Activated T-cell treated with anti-CD3 and anti-CD28 coated beads, Interleukin-2, amount 50 U/mL, for 48 hours (primary cell): Measurements from ENCODE around the gene FERMT2.

ENCODE experiments used
- DNase-seq, 2 experiments: peaks; one replicate each; pipeline ENCODE4 v3.0.0-alpha.2; 2020

The FERMT2 gene

DNA sequence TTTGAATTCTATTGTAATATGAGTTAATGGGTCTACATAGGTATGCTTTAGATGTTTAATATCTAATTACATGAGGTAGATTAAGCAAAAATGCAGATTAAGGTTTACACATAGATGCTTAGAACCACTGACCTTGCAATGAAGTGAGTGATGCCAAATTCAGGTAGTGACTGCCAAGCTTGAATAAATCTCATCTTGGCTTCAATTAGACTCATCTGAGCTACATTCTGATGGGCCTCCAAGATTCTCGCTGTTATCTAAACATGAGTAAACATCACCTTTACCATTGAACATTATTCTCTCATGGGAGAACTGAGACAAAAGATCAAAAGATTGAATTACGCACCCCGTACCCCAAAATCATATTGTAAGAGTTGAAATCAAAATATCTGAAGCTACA lies 90.6 kb downstream of the FERMT2 start:
- no peak for DNase-seq

DNA sequence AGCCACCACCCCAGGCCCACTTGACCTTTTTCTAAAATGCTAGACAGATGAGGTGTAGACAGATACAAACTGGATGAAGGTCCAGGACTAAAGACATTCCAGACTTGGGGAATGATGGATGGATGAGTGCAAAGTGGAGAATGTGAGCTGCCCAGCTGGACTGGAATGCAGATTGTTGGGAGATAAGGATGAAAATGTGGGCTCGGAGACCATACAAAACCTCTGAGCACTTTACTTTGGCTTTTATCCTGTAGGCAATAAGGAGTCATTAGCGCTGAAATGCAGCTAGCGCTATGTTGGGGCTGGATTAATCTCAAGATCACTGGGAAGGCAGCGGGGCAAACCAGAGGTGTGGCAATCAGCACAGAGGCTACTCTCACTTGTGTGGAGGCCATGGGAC lies 94.7 kb downstream of the FERMT2 start:
- DNase-seq, result no peak

- no peak for DNase-seq
Measured at GRCh38 chr14:52853522-52853854, 97.4 kb downstream of the FERMT2 start.

GRCh38 chr14:52852810-52853521 lies 97.9 kb downstream of the FERMT2 start:
- DNase-seq, result no peak

DNA sequence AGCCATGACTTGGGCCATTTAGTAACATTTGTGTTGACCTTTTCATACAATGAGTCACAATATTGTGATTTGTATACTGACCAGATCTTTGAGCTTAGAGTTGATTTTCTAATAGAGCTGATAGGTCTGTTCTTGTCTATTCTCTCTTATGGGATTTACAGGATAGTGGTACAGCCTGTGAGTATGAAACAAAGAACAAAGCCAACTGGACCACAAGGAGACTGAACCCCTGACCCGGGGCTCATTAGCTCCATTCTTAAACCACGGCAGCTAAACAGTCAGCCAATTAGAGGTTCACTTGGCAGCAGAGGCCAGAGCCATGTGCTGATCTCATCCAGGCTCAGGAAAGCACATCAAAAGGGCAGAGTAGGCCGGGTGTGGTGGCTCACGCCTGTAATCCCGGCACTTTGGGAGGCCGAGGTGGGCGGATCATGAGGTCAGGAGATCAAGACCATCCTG lies 100.4 kb downstream of the FERMT2 start:
- no peak for DNase-seq

- no peak for DNase-seq
Measured at GRCh38 chr14:52848626-52849025, 102.2 kb downstream of the FERMT2 start.

DNA sequence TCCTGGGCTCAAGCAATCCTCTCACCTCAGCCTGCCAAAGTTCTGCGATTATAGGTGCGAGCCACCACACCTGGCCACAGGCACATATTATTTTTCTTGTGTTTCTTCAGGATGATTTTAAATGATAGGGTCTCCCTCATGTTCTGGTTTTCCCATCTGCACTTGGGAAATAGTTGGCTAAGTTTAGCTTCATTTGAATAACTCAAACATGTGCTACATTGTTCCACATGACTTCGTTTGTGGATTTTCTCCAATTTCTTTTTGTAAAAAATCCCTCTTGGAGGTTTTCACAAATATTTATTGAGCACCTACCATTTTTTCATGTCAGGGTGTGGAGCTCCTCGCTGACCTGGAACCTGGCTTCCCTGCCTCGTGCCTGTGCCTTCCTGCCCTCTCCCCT lies 104.3 kb downstream of the FERMT2 start:
- DNase-seq, result no peak

- no peak for DNase-seq
Measured at GRCh38 chr14:52845081-52845480, 105.8 kb downstream of the FERMT2 start.

DNA sequence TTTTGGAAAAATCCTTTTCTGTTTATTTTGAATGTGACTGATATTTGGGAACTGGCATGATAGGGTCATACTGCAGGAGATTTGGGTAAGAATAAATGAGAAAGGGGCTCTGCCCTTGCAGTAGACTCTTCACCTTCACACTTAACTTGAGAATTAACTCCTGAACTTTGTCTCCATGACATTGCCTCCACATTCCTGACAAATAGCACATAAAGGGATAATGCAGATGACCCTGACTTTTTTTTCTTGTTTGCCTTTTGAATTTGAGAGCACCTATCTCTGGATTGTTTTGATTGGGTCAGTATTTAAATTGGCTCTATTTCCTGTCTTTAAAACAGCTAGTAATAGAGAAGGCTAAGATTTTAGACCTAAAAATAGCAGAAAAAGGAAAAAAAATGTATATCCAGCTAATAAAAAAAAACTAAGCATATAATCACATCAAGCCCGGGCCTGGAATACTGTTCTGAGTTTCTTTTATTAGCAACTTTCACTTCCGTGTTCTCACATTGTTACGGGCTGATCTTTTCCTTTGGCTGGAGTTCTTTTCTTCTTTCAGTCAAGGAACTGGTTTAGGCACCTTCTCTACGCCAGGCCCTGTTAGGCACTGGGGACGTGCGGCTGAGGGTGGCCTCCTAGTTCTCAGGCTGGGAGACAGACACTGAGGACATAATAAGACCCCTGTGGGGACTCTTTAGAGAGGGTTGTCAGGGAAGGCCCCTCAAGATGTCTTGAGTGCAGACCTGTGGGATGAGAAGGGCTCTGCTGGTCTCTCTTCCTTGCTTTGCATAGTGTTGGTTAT lies 106.4 kb downstream of the FERMT2 start:
- no peak for DNase-seq

DNA sequence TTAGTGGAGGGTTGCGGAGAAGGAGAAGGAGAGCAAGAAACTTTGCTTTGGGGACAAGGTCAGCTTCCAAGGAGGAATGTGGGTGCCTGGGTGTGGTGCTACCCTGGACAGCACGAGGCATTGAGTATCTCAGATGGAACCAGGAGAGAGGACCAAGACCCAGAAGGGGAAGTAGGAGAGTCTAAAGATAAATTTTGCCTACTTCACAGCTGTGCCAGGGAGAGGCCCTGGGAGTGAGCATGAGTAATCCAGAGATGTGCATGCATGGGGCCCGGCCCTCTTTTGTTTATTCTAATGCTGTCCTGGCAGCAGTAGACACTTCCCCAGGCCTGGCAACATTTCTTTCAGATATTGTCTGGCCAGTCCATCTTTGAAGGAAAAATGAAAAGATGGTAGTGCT lies 110.0 kb downstream of the FERMT2 start:
- no peak for DNase-seq

GRCh38 chr14:52837451-52837850 lies 113.4 kb downstream of the FERMT2 start:
- no peak for DNase-seq

DNA sequence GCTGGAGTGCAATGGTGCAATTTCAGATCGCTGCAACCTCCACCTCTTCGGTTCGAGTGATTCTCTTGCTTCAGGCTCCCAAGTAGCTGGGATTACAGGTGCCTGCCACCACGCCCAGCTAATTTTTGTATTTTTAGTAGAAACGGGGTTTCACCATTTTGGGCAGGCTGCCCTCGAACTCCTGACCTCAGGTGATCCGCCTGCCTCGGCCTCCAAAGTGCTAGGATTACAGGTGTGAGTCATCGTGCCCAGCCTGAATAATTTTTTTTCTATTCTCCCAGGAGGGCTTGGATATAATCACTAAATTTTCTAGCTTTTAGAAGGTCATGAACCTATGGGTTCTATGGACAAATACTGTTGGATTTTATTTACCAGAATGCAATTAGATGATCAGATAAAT lies 114.8 kb downstream of the FERMT2 start:
- DNase-seq, result no peak

- DNase-seq, result no peak
Measured at GRCh38 chr14:52835122-52835903, 115.5 kb downstream of the FERMT2 start.

DNA sequence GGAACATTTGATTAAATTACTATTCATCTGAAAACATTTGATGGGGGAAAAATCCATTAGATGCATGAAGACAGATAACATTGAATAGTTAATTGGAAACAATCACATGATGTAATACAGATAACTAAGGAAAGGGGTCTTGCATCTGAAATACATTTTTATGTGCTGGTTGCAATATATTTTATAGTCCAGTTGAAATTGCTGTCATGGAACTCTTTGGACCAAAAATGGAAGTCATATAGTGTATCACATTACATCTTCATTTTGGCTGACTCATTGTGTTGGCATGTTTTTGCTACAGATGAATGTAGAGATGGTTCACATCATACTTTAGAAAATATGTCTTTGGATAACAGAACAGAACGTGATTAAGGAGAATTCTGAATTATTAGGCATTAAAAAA lies 116.4 kb downstream of the FERMT2 start:
- DNase-seq, result no peak

DNA sequence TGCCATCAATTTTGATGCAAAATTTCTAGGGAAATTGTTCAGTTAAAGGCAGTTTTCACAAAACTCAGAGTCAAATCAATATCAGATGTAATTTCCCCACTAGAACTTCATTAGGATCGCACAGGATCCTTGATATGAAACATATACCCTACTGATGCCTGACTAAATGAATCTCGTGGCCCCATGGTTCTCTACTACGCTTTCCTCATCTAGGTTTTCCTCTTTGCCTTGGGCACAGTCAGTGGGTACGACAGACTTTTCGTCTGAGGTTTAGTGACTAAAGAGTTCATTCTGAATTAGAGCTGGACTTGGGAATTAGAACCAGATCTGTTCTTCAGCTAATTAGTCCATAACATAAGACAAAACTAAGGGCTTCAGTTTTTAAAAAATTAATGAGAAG lies 117.0 kb downstream of the FERMT2 start:
- no peak for DNase-seq

DNA sequence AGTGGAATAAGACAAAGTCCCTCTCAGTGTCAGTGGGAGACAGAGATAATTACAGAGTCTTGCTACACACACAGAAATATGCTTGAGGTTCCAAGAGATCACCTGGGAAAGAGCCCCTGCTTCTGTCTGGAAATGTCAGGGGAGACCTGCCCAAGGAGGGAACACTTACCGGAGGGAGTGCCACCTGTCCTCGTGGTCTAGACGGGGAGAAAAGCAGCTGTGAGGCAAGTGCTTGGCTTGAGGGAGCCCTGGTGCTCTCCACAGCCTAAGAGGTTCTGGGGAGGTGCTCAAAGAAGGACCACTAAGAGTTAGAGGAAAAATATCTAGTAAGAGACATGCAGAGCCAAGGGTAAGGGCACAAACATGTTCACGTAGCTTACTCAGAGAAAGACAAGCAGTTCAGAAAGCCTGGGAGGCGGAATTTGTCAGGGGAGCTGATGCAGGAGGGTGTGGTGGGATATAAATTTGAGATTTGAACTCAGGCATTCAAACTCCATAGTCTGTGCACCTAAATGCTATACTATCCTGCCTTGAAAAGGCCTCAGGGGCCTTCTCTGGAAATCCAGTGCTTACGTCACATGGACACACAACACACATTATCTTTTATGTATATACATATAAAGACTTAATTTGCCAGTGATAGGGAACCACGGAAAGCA lies 121.2 kb downstream of the FERMT2 start:
- DNase-seq, result no peak

- no peak for DNase-seq
Measured at GRCh38 chr14:52827426-52827825, 123.4 kb downstream of the FERMT2 start.

DNA sequence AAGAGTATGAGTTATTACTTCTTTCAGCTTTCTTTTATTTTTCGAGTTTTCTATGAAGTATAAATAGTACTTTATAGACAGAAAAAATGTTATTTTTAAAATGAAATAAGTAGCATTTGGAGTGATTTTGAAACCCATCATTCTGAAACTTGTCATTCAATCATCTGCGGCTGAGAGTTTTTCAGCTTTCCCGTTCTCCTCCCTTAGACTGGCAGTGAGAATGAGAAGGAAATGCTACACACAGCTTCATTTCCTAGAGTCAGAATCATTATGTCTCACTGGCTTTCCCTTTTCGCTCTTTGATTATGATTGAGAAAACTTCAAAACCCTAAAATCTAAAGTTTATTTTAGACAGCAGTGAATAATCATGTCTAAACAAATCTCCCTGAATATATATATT lies 125.8 kb downstream of the FERMT2 start:
- no peak for DNase-seq

- no peak for DNase-seq
Measured at GRCh38 chr14:52824462-52824861, 126.4 kb downstream of the FERMT2 start.

GRCh38 chr14:52821805-52822250 lies 129.0 kb downstream of the FERMT2 start:
- DNase-seq, result no peak

DNA sequence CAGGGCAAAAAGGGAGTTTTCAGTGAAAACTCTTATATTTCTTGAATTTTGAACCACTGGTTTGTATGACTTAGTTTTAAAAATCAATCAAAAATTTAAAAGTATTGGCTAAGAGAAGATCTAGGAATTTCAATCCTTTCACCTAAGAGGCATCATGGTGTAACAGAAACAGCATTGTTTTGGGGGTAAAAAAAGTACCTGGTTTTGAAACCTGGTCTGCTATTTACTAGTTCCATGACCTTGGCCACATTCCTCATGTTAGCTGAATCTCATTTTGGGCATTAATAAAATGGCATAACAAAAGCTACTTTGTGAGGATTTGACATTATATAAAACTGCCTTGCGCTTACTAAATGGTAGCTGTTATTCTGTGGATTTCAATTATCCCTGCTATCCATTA lies 142.7 kb downstream of the FERMT2 start:
- no peak for DNase-seq
